Thyroid gland (tissue), 4 donors: Measurements from ENCODE around the gene ARL6IP4.

Experiments
- CTCF ChIP-seq, 6 experiments: fragments of 200-600 bp in 3 of 6; fragments of 450-650 bp in 3 of 6; sonication (generic) in 3 of 6; IDR thresholded peaks; one replicate each; pipeline ENCODE4 v1.5.1; 2016 to 2019; ENCODE audit warnings: antibody characterized with exemption in 6 of 6, mild to moderate bottlenecking in 2 of 6, inconsistent platforms in 1 of 6, moderate library complexity in 1 of 6
- POLR2A ChIP-seq, 2 donors: fragments of 450-650 bp; IDR thresholded peaks; one replicate each; pipeline ENCODE4 v1.6.1; 2017; ENCODE audit warnings: antibody characterized with exemption in 2 of 2, mild to moderate bottlenecking in 2 of 2, moderate library complexity in 1 of 2

GRCh38 chr12:122932207-122932606, 48.3 kb upstream of the ARL6IP4 start:
- TF ChIP-seq CTCF (IDR thresholded peaks at IDR 0.05) (no peak), POLR2A (IDR thresholded peaks at IDR 0.05) (no peak)
